K562 (cell line): ENCODE data around the gene NCAPD2. TPM values are rescaled to one million over a fixed set of nuclear protein-coding genes. Genes with fewer than 3 reads are reported as not detected.

ENCODE experiments used
- AFF1 ChIP-seq, 2 experiments: fragments of 450-650 bp; IDR thresholded peaks; 2 replicates each; pipeline ENCODE4 v1.6.1; 2018; ENCODE audit warnings: mild to moderate bottlenecking in 2 of 2, low read depth in 1 of 2; ENCODE audit not compliant: partially characterized antibody in 2 of 2
- HMGXB4 ChIP-seq: sonication (generic); formaldehyde crosslinking; IDR thresholded peaks from 2 replicates; pipeline ENCODE4 v1.8.1; 2023; ENCODE audit warnings: mild to moderate bottlenecking, missing genetic modification reagents
- JUND ChIP-seq, 2 experiments: IDR thresholded peaks; 2 replicates in 1 of 2; 3 replicates in 1 of 2; pipeline ENCODE4 v1.6.1; 2011; ENCODE audit warnings: borderline replicate concordance in 2 of 2, low read depth in 2 of 2, low read length in 2 of 2, improper control_type of control experiment in 1 of 2, missing biosample characterization in 1 of 2, missing genetic modification characterization in 1 of 2, missing genetic modification reagents in 1 of 2
- L3MBTL2 ChIP-seq: fragments of 450-650 bp; IDR thresholded peaks from 2 replicates; pipeline ENCODE4 v1.6.1; 2016; ENCODE audit warnings: mild to moderate bottlenecking, moderate library complexity
- MNT ChIP-seq, 2 experiments: fragments of 450-650 bp; conservative IDR thresholded peaks; 2 replicates each; pipeline ENCODE4 v1.6.1; 2017; ENCODE audit warnings: mild to moderate bottlenecking in 2 of 2, moderate library complexity in 2 of 2
- MYNN ChIP-seq, 2 experiments: sonication (generic); formaldehyde crosslinking in 1 of 2; IDR thresholded peaks; 2 replicates each; pipeline versions ENCODE4 v1.5.0 to v1.6.1; 2016 to 2020; ENCODE audit warnings: antibody characterized with exemption in 1 of 2, missing genetic modification reagents in 1 of 2
- POLR2A ChIP-seq: fragments of 450-650 bp; conservative IDR thresholded peaks from 2 replicates; pipeline ENCODE4 v1.6.1; 2016
- RFX7 ChIP-seq: fragments of 250-450 bp; sonication (Bioruptor Pico); IDR thresholded peaks from 2 replicates; pipeline ENCODE4 v1.5.1; 2021; ENCODE audit warnings: mild to moderate bottlenecking
- SPI1 ChIP-seq: IDR thresholded peaks from 2 replicates; pipeline ENCODE4 v1.6.1; 2011; ENCODE audit warnings: low read depth, low read length, control low read depth, borderline replicate concordance
- UBTF ChIP-seq, 2 experiments: IDR thresholded peaks; 2 replicates each; pipeline ENCODE4 v1.6.1; 2012; ENCODE audit warnings: improper control_type of control experiment in 2 of 2, low read depth in 2 of 2, low read length in 2 of 2, borderline replicate concordance in 1 of 2
- ZC3H4 ChIP-seq: sonication (generic); formaldehyde crosslinking; IDR thresholded peaks from 2 replicates; pipeline ENCODE4 v1.9.0; 2021; ENCODE audit warnings: missing genetic modification reagents, borderline replicate concordance
- ZNF277 ChIP-seq: fragments of 250-450 bp; sonication (Bioruptor Pico); IDR thresholded peaks from 2 replicates; pipeline ENCODE4 v1.8.0; 2022; ENCODE audit warnings: inconsistent platforms, mild to moderate bottlenecking, moderate library complexity, borderline replicate concordance
- ZNF282 ChIP-seq: sonication (generic); formaldehyde crosslinking; IDR thresholded peaks from 2 replicates; pipeline ENCODE4 v1.8.1; 2023; ENCODE audit warnings: missing genetic modification reagents
- polyA plus RNA-seq, 8 experiments: library from polyadenylated mRNA; depleted of rRNA in 4 of 8; stranded (reverse) in 5 of 8; unstranded in 3 of 8; fragments of >200 nt; fragmentation: Nextera tagmentation in 2 of 8; fragmentation: Illumina TruSeq in 1 of 8; extraction: Ambion mirVana in 2 of 8; extraction: Trizol in 1 of 8; gene quantifications; 2 replicates each; pipeline versions ENCODE4 v1.2.1 to v1.2.3, GENCODE V29; 2011 to 2014; ENCODE audit warnings: inconsistent platforms in 1 of 8, missing spikeins in 1 of 8
- total RNA-seq, 7 experiments: library from RNA; depleted of rRNA in 6 of 7; stranded (reverse); fragments of >200 nt in 6 of 7; fragmentation: Illumina TruSeq in 2 of 7; extraction: Trizol in 2 of 7; gene quantifications; 2 replicates each; pipeline versions ENCODE4 v1.2.1 to v1.2.3, GENCODE V29; 2011 to 2021; ENCODE audit warnings: low replicate concordance in 1 of 7

Gene NCAPD2
- total and polyA plus RNA-seq, 9 of the 15 experiments (the other 6 are each of a cell fraction or from before 2014, with no cell fraction given): 16.9 to 93.7 (median 68.3) TPM

GRCh38 chr12:6493497-6494257, at the start of gene NCAPD2 (continued):
- TF ChIP-seq JUND (IDR thresholded peaks at IDR 0.05; ENCODE audit: borderline replicate concordance, low read depth, low read length): no peak
- TF ChIP-seq JUND (tag; IDR thresholded peaks at IDR 0.05; ENCODE audit: borderline replicate concordance, low read depth, low read length): no peak
- TF ChIP-seq RFX7: no peak
- no peak for TF ChIP-seq ZNF277 (CRISPR knock-in tag)
- no peak for TF ChIP-seq ZNF282 (CRISPR knock-in tag)
- TF ChIP-seq MYNN (IDR thresholded peaks at IDR 0.05): no peak
- no peak for TF ChIP-seq MYNN (CRISPR knock-in tag; IDR thresholded peaks at IDR 0.05)
- TF ChIP-seq UBTF (IDR thresholded peaks at IDR 0.05; ENCODE audit: borderline replicate concordance in 1 of 2, low read depth in 2 of 2, low read length in 2 of 2): no peak
- TF ChIP-seq L3MBTL2: peak; percentile 77
- TF ChIP-seq POLR2A: peak; percentile 83
- no peak for TF ChIP-seq ZC3H4 (CRISPR knock-in tag)
- peak in 1 of 2 experiments; percentile 90 for TF ChIP-seq AFF1 (IDR thresholded peaks at IDR 0.05; ENCODE audit: low read depth in 1 of 2, partially characterized antibody in 2 of 2)
- TF ChIP-seq MNT (conservative IDR thresholded peaks at IDR 0.05): peak; percentile 66 to 89; a peak in 3 of 4 replicates
- no peak for TF ChIP-seq SPI1
- TF ChIP-seq HMGXB4 (CRISPR knock-in tag): no peak
